A673 (cell line): Measurements from ENCODE around the gene ORM1.
"Not testable (repeated sequence)": the region's sequence is repeated elsewhere in the genome, so short reads cannot be mapped to it uniquely, and the experiment has no call there.

Source experiments
- EZH2 ChIP-seq: fragments of 200-600 bp; sonication (generic); IDR thresholded peaks from 2 replicates; pipeline ENCODE4 v1.6.1; 2017; ENCODE audit warnings: borderline replicate concordance, low read depth, mild to moderate bottlenecking, mixed read lengths, antibody characterized with exemption, low read length; ENCODE audit not compliant: poor library complexity, severe bottlenecking
- TF ChIP-seq, protein P1 (sequence below): fragments of 300-800, 200-600 bp; sonication (generic); conservative IDR thresholded peaks from 2 replicates; pipeline ENCODE4 v1.5.1; 2017; ENCODE audit warnings: low read depth, mild to moderate bottlenecking, antibody characterized with exemption, low read length, moderate library complexity, mixed read lengths

GRCh38 chr9:114324965-114325364 lies 2.1 kb downstream of the ORM1 start:
- TF ChIP-seq, protein P1, sequence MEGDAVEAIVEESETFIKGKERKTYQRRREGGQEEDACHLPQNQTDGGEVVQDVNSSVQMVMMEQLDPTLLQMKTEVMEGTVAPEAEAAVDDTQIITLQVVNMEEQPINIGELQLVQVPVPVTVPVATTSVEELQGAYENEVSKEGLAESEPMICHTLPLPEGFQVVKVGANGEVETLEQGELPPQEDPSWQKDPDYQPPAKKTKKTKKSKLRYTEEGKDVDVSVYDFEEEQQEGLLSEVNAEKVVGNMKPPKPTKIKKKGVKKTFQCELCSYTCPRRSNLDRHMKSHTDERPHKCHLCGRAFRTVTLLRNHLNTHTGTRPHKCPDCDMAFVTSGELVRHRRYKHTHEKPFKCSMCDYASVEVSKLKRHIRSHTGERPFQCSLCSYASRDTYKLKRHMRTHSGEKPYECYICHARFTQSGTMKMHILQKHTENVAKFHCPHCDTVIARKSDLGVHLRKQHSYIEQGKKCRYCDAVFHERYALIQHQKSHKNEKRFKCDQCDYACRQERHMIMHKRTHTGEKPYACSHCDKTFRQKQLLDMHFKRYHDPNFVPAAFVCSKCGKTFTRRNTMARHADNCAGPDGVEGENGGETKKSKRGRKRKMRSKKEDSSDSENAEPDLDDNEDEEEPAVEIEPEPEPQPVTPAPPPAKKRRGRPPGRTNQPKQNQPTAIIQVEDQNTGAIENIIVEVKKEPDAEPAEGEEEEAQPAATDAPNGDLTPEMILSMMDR: not testable (repeated sequence)
- not testable (repeated sequence) for TF ChIP-seq EZH2
